Measurements from ENCODE around the gene KIDINS220. TPM values are rescaled to one million over a fixed set of nuclear protein-coding genes. Genes with fewer than 3 reads are reported as not detected.

KIDINS220 gene
- total and polyA plus RNA-seq, 9 of the 15 experiments (the other 6 are each of a cell fraction or from before 2014, with no cell fraction given), result 15.2 to 48.0 (median 34.4) TPM

GRCh38 chr2:8802741-8803140 lies 34.7 kb downstream of the KIDINS220 start:
- DNase-seq (ENCODE audit: extremely low read depth in 1 of 4, low spot score in 3 of 4) (no peak), ATAC-seq (no peak), FAIRE-seq (no peak)
- no peak overlapping the region for H3K4me2 ChIP-seq (ENCODE audit: insufficient read depth, low read length)
- no peaks in the 10 kb centered on the region for H3K9me1 ChIP-seq (ENCODE audit: control insufficient read depth, insufficient read depth, low read length)
- in situ Hi-C loops (cut with MboI) (no loop called here), intact Hi-C loops (cut with micrococcal nuclease) (no loop called here)
- POLR2A ChIA-PET, result no interaction called here
- no TSS peak for BruUV-seq (replicated peaks)
- H2AFZ ChIP-seq (ENCODE audit: low read depth, low read length), result no peak overlapping the region
- no peaks in the 10 kb centered on the region for H3K9me3 ChIP-seq (replicated peaks; ENCODE audit: control insufficient read depth, insufficient read depth, low read depth, low read length)
- no peak for TF ChIP-seq RBM17 (IDR thresholded peaks at IDR 0.05; ENCODE audit: borderline replicate concordance, low read depth, low read length)
- 94% methylated on average over 3 of the region's 3 CpGs for WGBS (ENCODE audit: insufficient coverage, low coverage, missing lambda C conversion rate)
- H3K79me2 ChIP-seq (ENCODE audit: control insufficient read depth, insufficient read depth, low read length), result no peaks in the 10 kb centered on the region
- no peak overlapping the region for H3K9ac ChIP-seq (ENCODE audit: insufficient read depth in 1 of 2, low read depth in 2 of 2, low read length in 2 of 2)
- H3K27ac ChIP-seq (ENCODE audit: extremely low read depth, low read depth, low read length), result no peak overlapping the region
- no peaks in the 10 kb centered on the region for H4K20me1 ChIP-seq (replicated peaks; ENCODE audit: control insufficient read depth, insufficient read depth, low read length)
- no peaks in the 10 kb centered on the region for H3K27me3 ChIP-seq (ENCODE audit: control insufficient read depth in 2 of 2, insufficient read depth in 2 of 2, low read length in 2 of 2)
- CTCF ChIA-PET (ENCODE audit: low intra/inter-chr PET ratio), result no interaction called here
- H3K36me3 ChIP-seq (ENCODE audit: control insufficient read depth, insufficient read depth, low read length), result peaks cover 72% of the 10 kb centered on the region
- no peak overlapping the region for H3K4me3 ChIP-seq
- H3K4me1 ChIP-seq (replicated peaks in 1 of 2; ENCODE audit: control insufficient read depth in 2 of 2, insufficient read depth in 2 of 2, low read length in 2 of 2), result peaks cover 7 to 36% of the 10 kb centered on the region in 2 experiments; a peak in 4 of 5 replicates

GRCh38 chr2:8800821-8801220 lies 36.6 kb downstream of the KIDINS220 start:
- intact Hi-C loops (cut with micrococcal nuclease), result no loop called here
- H3K27me3 ChIP-seq (ENCODE audit: control insufficient read depth in 2 of 2, insufficient read depth in 2 of 2, low read length in 2 of 2), result no peaks in the 10 kb centered on the region
- no peak overlapping the region for H3K9ac ChIP-seq (ENCODE audit: insufficient read depth in 1 of 2, low read depth in 2 of 2, low read length in 2 of 2)
- BruUV-seq (replicated peaks), result no TSS peak
- H3K79me2 ChIP-seq (ENCODE audit: control insufficient read depth, insufficient read depth, low read length), result no peaks in the 10 kb centered on the region
- H3K9me1 ChIP-seq (ENCODE audit: control insufficient read depth, insufficient read depth, low read length), result no peaks in the 10 kb centered on the region
- TF ChIP-seq HNRNPH1 (optimal IDR thresholded peaks at IDR 0.05; ENCODE audit: low read depth, low read length), result no peak
- in situ Hi-C loops (cut with MboI), result no loop called here
- POLR2A ChIA-PET, result no interaction called here
- no peak for DNase-seq (ENCODE audit: extremely low read depth in 1 of 4, low spot score in 3 of 4)
- CTCF ChIA-PET (ENCODE audit: low intra/inter-chr PET ratio), result interaction anchor here (0.6 kb wide), 1 partner anchor 1560 kb away, joined by 3 read pairs; no protein-coding TSS in a partner anchor
- no peaks in the 10 kb centered on the region for H3K9me3 ChIP-seq (replicated peaks; ENCODE audit: control insufficient read depth, insufficient read depth, low read depth, low read length)
- no peak overlapping the region for H3K4me3 ChIP-seq
- H3K36me3 ChIP-seq (ENCODE audit: control insufficient read depth, insufficient read depth, low read length), result peaks cover 78% of the 10 kb centered on the region
- H2AFZ ChIP-seq (ENCODE audit: low read depth, low read length), result no peak overlapping the region
- WGBS (ENCODE audit: insufficient coverage, low coverage, missing lambda C conversion rate), result 79% methylated on average over 4 of the region's 4 CpGs
- ATAC-seq, result no peak
- no peak overlapping the region for H3K27ac ChIP-seq (ENCODE audit: extremely low read depth, low read depth, low read length)
- H3K4me2 ChIP-seq (ENCODE audit: insufficient read depth, low read length), result no peak overlapping the region
- no peaks in the 10 kb centered on the region for H4K20me1 ChIP-seq (replicated peaks; ENCODE audit: control insufficient read depth, insufficient read depth, low read length)
- FAIRE-seq, result no peak
- H3K4me1 ChIP-seq (replicated peaks in 1 of 2; ENCODE audit: control insufficient read depth in 2 of 2, insufficient read depth in 2 of 2, low read length in 2 of 2), result peaks cover 7 to 23% of the 10 kb centered on the region in 2 experiments; a peak in 4 of 5 replicates

All from K562 (cell line).